GM12865 (cell line): ENCODE results near the gene PMEPA1.

Experiments used
- DNase-seq: peaks from one replicate; pipeline ENCODE4 v3.0.0; 2010; ENCODE audit warnings: low read depth
- H3K4me3 ChIP-seq: 2 replicates; pipeline ENCODE4 v1.5.1; 2011; ENCODE audit warnings: mild to moderate bottlenecking, low read depth, low read length, control low read depth
- TF ChIP-seq, protein P1 (sequence below): IDR thresholded peaks from 2 replicates; pipeline ENCODE4 v1.5.1; 2011; ENCODE audit warnings: low read length, control low read depth, low read depth, inconsistent platforms; ENCODE audit not compliant: insufficient read depth; ENCODE audit errors: missing control alignments

Gene PMEPA1

DNA sequence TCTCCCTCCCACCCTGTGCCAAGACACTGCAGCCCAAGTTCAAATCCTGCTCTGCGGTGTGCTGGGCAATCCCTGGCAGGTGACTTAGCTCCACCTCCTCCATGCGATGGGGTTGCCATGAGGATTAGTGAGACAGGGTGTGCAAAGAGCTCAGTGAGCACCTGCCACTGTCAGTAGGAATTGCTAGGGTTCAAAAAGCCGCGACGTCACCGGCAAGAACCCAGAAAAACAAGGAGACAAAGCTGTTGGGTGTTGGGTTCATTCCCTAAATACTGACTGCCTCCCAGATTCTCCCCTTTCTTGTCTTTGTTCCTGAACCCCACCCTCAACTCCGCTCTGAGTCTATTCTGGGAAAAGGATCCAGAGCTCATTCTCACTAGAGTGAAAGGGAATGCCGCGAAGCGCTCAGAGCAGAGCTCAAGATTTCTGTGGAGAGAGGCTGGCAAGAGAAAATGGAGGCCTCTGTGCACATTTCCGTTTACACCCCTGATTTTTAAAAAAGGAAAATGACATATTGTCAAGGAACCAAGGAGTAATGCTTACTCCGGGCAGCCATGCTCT is 13.3 kb downstream of the PMEPA1 start:
- H3K4me3 ChIP-seq: no peak overlapping the region
- TF ChIP-seq, protein P1, sequence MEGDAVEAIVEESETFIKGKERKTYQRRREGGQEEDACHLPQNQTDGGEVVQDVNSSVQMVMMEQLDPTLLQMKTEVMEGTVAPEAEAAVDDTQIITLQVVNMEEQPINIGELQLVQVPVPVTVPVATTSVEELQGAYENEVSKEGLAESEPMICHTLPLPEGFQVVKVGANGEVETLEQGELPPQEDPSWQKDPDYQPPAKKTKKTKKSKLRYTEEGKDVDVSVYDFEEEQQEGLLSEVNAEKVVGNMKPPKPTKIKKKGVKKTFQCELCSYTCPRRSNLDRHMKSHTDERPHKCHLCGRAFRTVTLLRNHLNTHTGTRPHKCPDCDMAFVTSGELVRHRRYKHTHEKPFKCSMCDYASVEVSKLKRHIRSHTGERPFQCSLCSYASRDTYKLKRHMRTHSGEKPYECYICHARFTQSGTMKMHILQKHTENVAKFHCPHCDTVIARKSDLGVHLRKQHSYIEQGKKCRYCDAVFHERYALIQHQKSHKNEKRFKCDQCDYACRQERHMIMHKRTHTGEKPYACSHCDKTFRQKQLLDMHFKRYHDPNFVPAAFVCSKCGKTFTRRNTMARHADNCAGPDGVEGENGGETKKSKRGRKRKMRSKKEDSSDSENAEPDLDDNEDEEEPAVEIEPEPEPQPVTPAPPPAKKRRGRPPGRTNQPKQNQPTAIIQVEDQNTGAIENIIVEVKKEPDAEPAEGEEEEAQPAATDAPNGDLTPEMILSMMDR: no peak
- DNase-seq: no peak

DNA sequence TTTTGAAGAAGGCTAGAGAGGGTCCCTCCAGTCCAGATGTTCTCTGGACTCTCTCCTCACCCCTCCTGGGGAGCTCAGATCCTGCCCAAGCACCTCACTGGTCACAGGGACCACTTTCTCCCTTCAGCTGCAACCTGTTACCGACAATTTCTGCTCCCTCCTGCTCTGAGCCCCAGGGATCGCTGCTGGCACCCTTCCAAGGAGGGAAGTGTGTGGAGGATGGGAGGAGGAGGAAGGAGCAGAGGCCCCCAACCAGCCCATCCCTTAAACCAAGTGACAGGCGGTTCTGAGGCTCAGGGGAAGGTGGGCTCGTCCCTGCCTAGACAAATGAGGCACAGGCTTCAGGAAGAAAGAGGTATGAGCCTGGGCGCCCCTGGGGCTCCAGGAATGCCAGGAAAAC is 13.9 kb downstream of the PMEPA1 start:
- TF ChIP-seq, protein P1: no peak
- H3K4me3 ChIP-seq: no peak overlapping the region
- no peak for DNase-seq

DNA sequence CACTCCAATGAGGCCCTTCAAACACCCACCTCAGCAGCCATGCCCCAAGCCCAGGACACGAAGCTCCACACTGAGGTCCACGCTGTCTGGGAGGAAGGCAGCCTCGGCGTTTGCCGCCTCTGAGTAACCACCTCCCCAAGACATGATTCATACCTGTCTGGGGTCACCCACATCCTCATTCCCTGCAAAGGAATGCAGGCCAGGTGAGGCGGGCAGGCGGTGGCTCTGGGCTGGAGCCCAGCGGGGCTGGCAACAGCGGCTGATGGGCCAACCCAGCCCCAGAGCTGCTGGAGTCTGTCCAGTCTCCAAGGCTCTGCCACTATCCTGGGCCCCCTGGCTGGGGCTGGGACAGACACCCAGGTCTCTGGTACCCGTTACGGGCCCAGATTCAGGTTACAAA is 14.8 kb downstream of the PMEPA1 start:
- H3K4me3 ChIP-seq: no peak overlapping the region
- DNase-seq: no peak
- TF ChIP-seq, protein P1: no peak

DNA sequence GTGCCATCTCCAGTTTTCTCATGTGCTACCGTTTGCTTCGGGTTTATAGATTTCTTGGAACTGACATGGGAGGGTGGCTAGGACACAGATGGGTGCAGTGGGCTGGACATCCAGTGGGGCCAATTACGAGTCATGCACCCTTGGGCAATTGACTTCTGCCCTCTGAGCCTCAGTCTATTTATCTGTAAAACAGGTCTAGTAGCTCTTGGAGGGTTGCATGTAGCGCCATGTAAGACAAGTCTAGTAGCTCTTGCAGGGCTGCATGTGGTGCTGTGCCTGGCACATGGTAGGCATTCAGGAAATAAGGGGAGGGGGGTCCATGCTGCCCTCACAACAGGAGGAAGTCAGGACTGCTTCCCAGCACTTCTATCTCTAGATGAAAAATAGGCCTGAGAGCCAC is 15.3 kb downstream of the PMEPA1 start:
- TF ChIP-seq, protein P1: no peak
- DNase-seq: no peak
- no peak overlapping the region for H3K4me3 ChIP-seq

DNA sequence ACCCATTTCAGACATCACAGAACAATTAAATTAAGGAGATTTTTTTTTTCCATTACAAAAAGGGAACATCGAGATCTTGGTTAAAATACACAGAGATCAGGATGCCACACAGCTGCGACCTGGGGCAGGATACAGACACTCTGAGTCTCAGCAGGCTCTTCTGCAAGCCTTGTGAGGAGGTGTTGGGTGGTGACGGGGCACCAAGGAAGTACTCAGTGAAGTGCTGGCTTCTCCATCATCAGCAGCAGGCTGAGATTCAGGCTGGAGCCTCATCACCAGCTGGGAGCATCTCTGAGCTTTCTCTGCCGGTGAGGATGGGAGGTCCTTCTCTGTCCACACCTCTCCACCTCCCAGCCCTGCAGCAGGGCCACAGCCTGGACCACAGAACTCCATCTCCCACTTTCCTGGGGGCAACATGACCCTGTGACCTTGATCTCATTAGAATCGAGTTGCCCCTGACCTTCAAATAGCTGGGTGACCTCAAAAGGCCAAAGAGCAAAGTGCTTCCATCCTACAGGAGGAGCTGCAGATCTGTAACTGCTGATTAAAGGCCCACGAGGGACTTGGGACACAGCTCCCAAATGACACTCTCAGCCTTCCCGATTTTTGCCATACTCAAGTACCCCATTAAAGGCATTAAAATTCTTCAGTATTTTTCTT is 16.0 kb downstream of the PMEPA1 start:
- no peak overlapping the region for H3K4me3 ChIP-seq
- TF ChIP-seq, protein P1: no peak
- no peak for DNase-seq

DNA sequence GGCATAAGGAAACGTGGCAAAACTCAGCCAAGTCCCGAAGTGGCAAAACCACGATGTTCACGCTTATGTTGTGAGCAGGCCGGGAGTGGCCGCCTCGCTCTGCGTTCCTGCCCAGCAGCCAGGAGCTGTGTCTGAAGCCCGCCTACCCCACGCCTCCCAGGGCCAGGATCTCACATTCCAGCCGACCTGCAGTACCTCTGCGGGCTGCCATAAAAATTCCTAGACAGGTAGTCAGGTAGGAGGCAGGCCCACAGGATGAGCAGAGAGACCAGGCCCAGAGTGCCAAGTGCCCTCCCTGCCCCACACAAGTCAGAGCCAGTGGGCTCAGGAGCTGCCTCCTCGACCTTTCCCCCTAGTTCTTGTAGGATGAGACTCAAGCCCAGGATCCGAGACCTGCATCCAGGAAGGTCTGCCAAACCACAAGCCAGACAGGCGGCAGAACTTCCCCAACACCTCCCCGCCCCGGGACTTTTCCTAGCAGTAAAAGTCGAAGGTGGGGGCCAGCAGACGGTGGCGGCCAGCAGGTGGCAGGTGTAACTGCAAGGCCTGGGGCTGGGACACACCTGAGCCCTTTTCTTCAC is 16.7 kb downstream of the PMEPA1 start:
- DNase-seq: no peak
- TF ChIP-seq, protein P1: no peak
- no peak overlapping the region for H3K4me3 ChIP-seq
